Measurements from ENCODE around the gene CHST13. TPM values are rescaled to one million over a fixed set of nuclear protein-coding genes. Genes with fewer than 3 reads are reported as not detected.
A peak's percentile ranks its signal among the peaks of the same experiment; 100 is the strongest.

The CHST13 gene
- total and polyA plus RNA-seq, 2 of the 4 experiments (the other 2 are of a cell fraction): not detected

GRCh38 chr3:126539558-126540250 is 15.7 kb downstream of the CHST13 start:
- in situ Hi-C loops (cut with MboI; ENCODE audit: low sequenced_read_pairs): no loop called here
- H2AFZ ChIP-seq (replicated peaks; ENCODE audit: low read length, poor library complexity): peak overlapping the region; percentile 65
- no TSS peak for BruUV-seq (replicated peaks)
- peak overlapping the region; percentile 99 for H2AK5ac ChIP-seq (ENCODE audit: low read depth, low read length)
- peak overlapping the region; percentile 49; the same call in 1 of the 2 replicates for H4K91ac ChIP-seq (ENCODE audit: insufficient read depth, low read depth, low read length)
- DNase-seq: no peak
- peak overlapping the region; percentile 47 for H2BK120ac ChIP-seq (ENCODE audit: low read depth, low read length)
- ATAC-seq (ENCODE audit: low read depth): no peak
- peak overlapping the region; percentile 12; the same call in 1 of the 2 replicates for H3K18ac ChIP-seq (ENCODE audit: low read depth, low read length)
- no peak for TF ChIP-seq NFE2L2 (IDR thresholded peaks at IDR 0.05; ENCODE audit: low read depth, low read length)
- no peak for TF ChIP-seq ELK1 (IDR thresholded peaks at IDR 0.05; ENCODE audit: borderline replicate concordance, low read depth, low read length)
- no peak for TF ChIP-seq SMC3 (IDR thresholded peaks at IDR 0.05; ENCODE audit: low read depth, low read length)
- TF ChIP-seq CHD1 (IDR thresholded peaks at IDR 0.05; ENCODE audit: low read depth, low read length): no peak
- TF ChIP-seq RCOR1 (IDR thresholded peaks at IDR 0.05; ENCODE audit: insufficient replicate concordance, low read length): no peak
- TF ChIP-seq MAFK (IDR thresholded peaks at IDR 0.05; ENCODE audit: low read depth, low read length): no peak
- TF ChIP-seq RAD21 (IDR thresholded peaks at IDR 0.05; ENCODE audit: low read length): no peak
- no peak for TF ChIP-seq FOS (IDR thresholded peaks at IDR 0.05; ENCODE audit: low read depth, low read length)
- 99% methylated on average over 10 of the region's 10 CpGs; no CpG with 5 or more reads in 1 of the 2 experiments for WGBS, 2 experiments (ENCODE audit: extremely low coverage in 2 of 2, insufficient read length in 1 of 2)
- H2AK9ac ChIP-seq (replicated peaks; ENCODE audit: low read depth, low read length, poor library complexity): peak overlapping the region; percentile 84
- peaks cover 12% of the 10 kb centered on the region for H3K9me1 ChIP-seq (ENCODE audit: insufficient read depth, low read length)
- H4K5ac ChIP-seq (ENCODE audit: low read depth, low read length): no peak overlapping the region; the same call in 1 of the 2 replicates
- intact Hi-C loops (cut with micrococcal nuclease): no loop called here
- ChIA-PET CTCF (no interaction called here), POLR2A (ENCODE audit: unreplicated experiment) (no interaction called here)
- dilution Hi-C loops (cut with HindIII; ENCODE audit: low sequenced_read_pairs, unreplicated experiment): no loop called here
- peak overlapping the region; percentile 82 for H2BK5ac ChIP-seq (ENCODE audit: low read depth, low read length, poor library complexity, severe bottlenecking)
- H4K8ac ChIP-seq (ENCODE audit: low read depth in 2 of 2, low read length in 2 of 2): no peak overlapping the region
- H3K9ac ChIP-seq (ENCODE audit: low read depth, low read length): no peak overlapping the region
- peaks cover 6% of the 10 kb centered on the region for H3K4me1 ChIP-seq (ENCODE audit: control insufficient read depth, insufficient read depth, low read length)
- H3K27me3 ChIP-seq (ENCODE audit: control insufficient read depth, insufficient read depth, low read length): peaks cover 41% of the 10 kb centered on the region
- no peak overlapping the region for H3K27ac ChIP-seq (ENCODE audit: insufficient read depth, low read length)
- H3K4ac ChIP-seq (ENCODE audit: low read depth, low read length): peak overlapping the region; percentile 71
- no peaks in the 10 kb centered on the region for H3K36me3 ChIP-seq (ENCODE audit: control insufficient read depth, insufficient read depth, low read length)
- no peaks in the 10 kb centered on the region for H4K20me1 ChIP-seq (ENCODE audit: insufficient read depth, low read length)
- peak overlapping the region; percentile 54; the same call in 1 of the 3 replicates for H2BK15ac ChIP-seq (ENCODE audit: low read depth, low read length)
- H3K23ac ChIP-seq (ENCODE audit: low read depth, low read length): peak overlapping the region; percentile 52; the same call in 1 of the 2 replicates
- H3K14ac ChIP-seq (replicated peaks; ENCODE audit: low read depth, low read length): peak overlapping the region; percentile 66; the same call in 1 of the 2 replicates
- no peak overlapping the region for H3K4me2 ChIP-seq (ENCODE audit: low read depth, low read length)
- no peak overlapping the region for H3K4me3 ChIP-seq (ENCODE audit: insufficient read depth, low read depth, low read length)
- H3K9me3 ChIP-seq (ENCODE audit: control insufficient read depth, insufficient read depth, low read length): no peaks in the 10 kb centered on the region; the same call in 1 of the 2 replicates
- peak overlapping the region; percentile 73 for H2BK20ac ChIP-seq (ENCODE audit: low read depth, low read length)
- no peaks in the 10 kb centered on the region for H3K79me1 ChIP-seq (ENCODE audit: low read depth in 1 of 2, low read length in 2 of 2)
- H3K56ac ChIP-seq (ENCODE audit: extremely low read depth, insufficient read depth, low read length): no peak overlapping the region
